Hepatic stellate cell (primary cell): ENCODE measurements around the gene API5.

ENCODE experiments used
- DNase-seq: peaks from one replicate; pipeline ENCODE4 v3.0.0; 2011; ENCODE audit warnings: low spot score

API5 gene

GRCh38 chr11:43359422-43359818 lies 47.6 kb downstream of the API5 start:
- DNase-seq, result peak; percentile 22

DNA sequence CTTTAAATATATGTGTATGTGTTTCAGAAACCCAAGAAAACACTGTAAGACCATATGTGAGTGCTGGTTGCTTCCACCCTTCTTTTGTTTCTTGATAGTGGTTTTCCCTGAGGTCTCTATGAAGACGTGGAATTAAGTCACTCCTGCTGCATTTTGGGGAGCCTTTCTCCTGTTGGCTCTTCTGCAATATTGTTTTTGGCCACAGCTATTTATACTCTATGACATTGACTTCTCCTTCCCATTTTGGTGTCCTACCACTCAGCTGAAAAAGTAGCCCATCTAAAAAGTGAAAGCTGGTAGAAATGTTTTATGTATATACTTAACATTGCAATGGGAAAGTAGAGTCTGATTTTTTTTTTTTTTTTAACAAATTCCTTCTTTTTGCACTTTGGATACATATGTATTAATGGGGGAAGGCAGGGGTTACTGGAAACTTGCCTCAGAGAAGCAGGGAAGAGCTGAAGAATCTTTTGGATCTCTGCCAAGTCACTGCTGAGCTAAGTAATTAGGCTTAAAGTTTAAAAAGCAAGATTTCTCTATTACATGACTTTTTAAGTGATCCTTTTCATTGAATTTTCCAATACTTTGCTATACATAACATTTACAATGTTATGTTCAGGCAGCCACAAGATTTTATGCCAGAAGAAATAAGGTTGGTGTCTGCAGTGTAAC lies 48.7 kb downstream of the API5 start:
- no peak for DNase-seq

DNA sequence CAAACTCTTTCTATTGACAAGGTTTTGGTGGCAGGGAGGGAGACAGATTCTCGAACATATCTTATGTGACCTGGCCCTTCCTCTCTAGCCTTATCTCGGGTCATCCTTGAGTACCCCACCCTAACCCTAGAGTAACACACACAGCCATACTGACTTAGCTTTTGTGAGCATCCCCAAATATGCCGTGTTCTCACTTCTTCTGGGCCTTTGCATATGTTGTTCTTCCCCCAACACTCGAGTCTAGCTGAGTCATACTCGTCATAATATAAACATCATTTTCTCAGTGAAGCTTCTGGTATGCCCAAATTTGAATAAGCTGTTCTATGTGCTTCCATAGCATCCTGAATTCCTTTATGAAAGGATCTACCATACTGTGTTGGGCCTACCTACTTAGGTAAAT lies 54.9 kb downstream of the API5 start:
- peak; percentile 41 for DNase-seq

GRCh38 chr11:43367382-43368178 lies 55.8 kb downstream of the API5 start:
- DNase-seq, result no peak

DNA sequence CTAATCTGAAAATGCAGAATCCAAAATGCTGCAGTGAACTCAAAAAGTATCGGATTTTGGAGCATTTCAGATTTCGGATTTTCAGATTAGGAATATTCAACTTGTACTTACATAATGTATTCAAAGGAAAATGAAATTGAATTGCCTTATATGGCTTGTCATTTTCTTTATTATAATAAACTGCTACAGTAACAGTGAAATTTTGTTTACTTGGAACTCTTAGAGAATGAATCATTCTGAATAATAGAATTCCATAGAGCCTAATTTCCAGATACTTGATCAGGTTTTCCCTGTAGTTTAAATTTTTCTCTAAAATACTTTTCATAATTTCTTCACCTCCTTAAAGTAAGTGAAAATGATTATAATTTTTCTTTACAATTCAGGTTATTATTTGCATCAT lies 64.3 kb downstream of the API5 start:
- DNase-seq, result no peak

- DNase-seq, result peak; percentile 16
Measured at GRCh38 chr11:43376594-43376993, 64.8 kb downstream of the API5 start.

GRCh38 chr11:43377389-43377788 lies 65.6 kb downstream of the API5 start:
- DNase-seq, result no peak

GRCh38 chr11:43378897-43379296 lies 67.1 kb downstream of the API5 start:
- no peak for DNase-seq

DNA sequence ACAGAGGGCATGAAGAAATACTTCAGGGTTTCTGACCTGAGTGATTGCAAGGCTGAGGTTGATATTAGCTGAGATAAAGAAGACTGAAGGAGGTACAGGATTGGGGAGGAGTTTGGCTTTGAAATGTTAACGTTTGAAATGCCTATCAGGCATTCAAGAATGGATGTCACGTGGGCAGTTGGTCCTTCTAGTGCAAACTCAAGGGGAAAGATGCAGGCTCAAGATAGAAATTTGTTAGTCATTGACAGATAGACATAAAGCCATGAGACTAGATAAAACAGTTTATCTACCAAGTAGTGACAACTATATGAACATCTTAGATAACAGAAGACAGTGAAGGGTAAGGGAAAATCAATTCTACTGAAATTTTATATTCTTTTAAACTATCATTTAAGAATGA lies 70.0 kb downstream of the API5 start:
- DNase-seq, result no peak

GRCh38 chr11:43382614-43383013 lies 70.8 kb downstream of the API5 start:
- DNase-seq, result no peak

DNA sequence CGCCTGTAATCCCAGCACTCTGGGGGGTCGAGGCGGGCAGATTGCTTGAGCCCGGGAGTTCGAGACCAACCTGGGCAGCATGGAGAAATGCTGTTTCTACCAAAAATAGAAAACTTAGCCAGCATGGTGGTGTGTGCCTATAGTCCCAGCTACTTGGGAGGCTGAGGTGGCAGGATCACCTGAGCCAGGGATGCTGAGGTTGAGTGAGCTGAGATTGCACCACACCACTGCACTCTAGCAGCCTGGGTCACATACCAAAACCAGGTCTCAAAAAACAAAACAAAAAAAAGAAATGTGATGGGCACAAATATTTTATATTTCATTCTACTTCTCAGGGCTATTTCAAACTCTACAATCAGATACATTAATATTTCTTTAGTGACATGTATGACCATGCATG lies 72.6 kb downstream of the API5 start:
- DNase-seq, result no peak

GRCh38 chr11:43392713-43393112 lies 80.9 kb downstream of the API5 start:
- no peak for DNase-seq

DNA sequence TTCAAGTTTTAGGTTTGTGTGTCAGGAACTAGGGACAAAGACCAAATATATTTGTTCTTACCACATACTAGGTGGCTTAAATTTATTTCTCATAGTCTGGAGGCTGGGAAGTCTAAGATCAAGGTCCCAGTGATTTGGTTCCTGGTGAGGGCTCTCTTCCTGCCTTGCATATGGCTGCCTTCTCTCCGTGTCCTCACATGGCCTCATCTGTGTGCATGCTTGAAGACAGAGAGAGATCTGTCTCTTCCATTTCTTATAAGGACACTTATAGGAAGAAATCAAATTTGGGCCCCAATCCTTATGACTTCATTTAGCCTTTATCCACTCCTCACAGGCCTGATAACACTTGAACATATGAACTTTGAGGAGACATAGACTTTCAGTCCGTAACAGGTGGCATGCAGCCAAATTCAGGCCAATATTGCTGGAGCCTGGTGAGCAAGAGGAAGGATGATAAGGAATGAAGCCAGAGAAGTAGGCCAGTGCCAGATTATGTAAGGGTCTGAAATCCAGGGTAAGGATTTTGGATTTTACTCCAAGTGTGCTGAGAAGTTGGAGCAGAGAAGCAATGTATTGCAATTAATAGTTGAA lies 82.1 kb downstream of the API5 start:
- DNase-seq, result no peak
